SK-N-SH (cell line): ENCODE measurements around the gene CREB3. TPM values are rescaled to one million over a fixed set of nuclear protein-coding genes. Genes with fewer than 3 reads are reported as not detected.

Experiments
- CTCF ChIA-PET: fragments of 300-600, 350-600 bp; formaldehyde crosslinking; extraction: SDS; loops from one replicate; lab custom pipeline; 2021; lab: Yijun Ruan, JAX
- POLR2A ChIA-PET: fragments of 350-600 bp; sonication (Branson Sonifier 250); formaldehyde crosslinking; extraction: SDS; loops from one replicate; lab custom pipeline; 2020; ENCODE audit warnings: antibody characterized with exemption, inconsistent platforms; lab: Yijun Ruan, JAX
- DNase-seq: peaks from one replicate; pipeline ENCODE4 v3.0.0; 2012
- H2AFZ ChIP-seq: fragments of 200-600 bp; sonication (generic); 2 replicates; pipeline ENCODE4 v1.8.1; 2016; ENCODE audit warnings: antibody characterized with exemption, mild to moderate bottlenecking, low read depth
- H3F3A ChIP-seq: fragments of 200-600 bp; sonication (generic); replicated peaks from 2 replicates; pipeline ENCODE3; 2016; ENCODE audit warnings: antibody characterized with exemption, mild to moderate bottlenecking; ENCODE audit not compliant: insufficient read depth
- H3K27ac ChIP-seq, 2 experiments: fragments of 200-500 bp in 1 of 2; fragments of 200-600 bp in 1 of 2; sonication (Bioruptor generic) in 1 of 2; sonication (generic), shearing (Covaris generic) in 1 of 2; 2 replicates each; pipeline versions ENCODE4 v1.5.1 to v1.6.1; 2014 to 2016; ENCODE audit warnings: low read depth in 2 of 2, inconsistent platforms in 1 of 2, low read length in 1 of 2, mild to moderate bottlenecking in 1 of 2, mixed read lengths in 1 of 2
- H3K27me3 ChIP-seq: fragments of 200-600 bp; sonication (generic), shearing (Covaris generic); 2 replicates; pipeline ENCODE4 v1.6.1; 2016; ENCODE audit warnings: mixed run types; ENCODE audit not compliant: insufficient read depth
- H3K36me3 ChIP-seq, 2 experiments: fragments of 200-500 bp in 1 of 2; fragments of 200-600 bp in 1 of 2; sonication (Bioruptor generic) in 1 of 2; sonication (generic) in 1 of 2; replicated peaks in 1 of 2; 2 replicates each; pipeline versions ENCODE3 to v1.5.1; 2014 to 2016; ENCODE audit warnings: low read length in 1 of 2, mild to moderate bottlenecking in 1 of 2; ENCODE audit not compliant: insufficient read depth in 2 of 2, control insufficient read depth in 1 of 2
- H3K4me1 ChIP-seq, 2 experiments: fragments of 200-500 bp in 1 of 2; fragments of 200-600 bp in 1 of 2; sonication (Bioruptor generic) in 1 of 2; sonication (generic), shearing (Covaris generic) in 1 of 2; 2 replicates each; pipeline versions ENCODE4 v1.5.1 to v1.6.1; 2014 to 2016; ENCODE audit warnings: low read depth in 1 of 2, low read length in 1 of 2, mixed run types in 1 of 2; ENCODE audit not compliant: insufficient read depth in 2 of 2, control insufficient read depth in 1 of 2
- H3K4me2 ChIP-seq: fragments of 200-600 bp; sonication (generic), shearing (Covaris generic); 2 replicates; pipeline ENCODE4 v1.6.1; 2017; ENCODE audit warnings: mixed run types
- H3K4me3 ChIP-seq, 2 experiments: fragments of 200-500 bp in 1 of 2; fragments of 200-600 bp in 1 of 2; sonication (Bioruptor generic) in 1 of 2; sonication (generic), shearing (Covaris generic) in 1 of 2; 2 replicates each; pipeline versions ENCODE4 v1.5.1 to v1.8.1; 2014 to 2016; ENCODE audit warnings: low read depth in 2 of 2, inconsistent platforms in 1 of 2, low read length in 1 of 2, mild to moderate bottlenecking in 1 of 2, mixed read lengths in 1 of 2, moderate library complexity in 1 of 2
- H3K79me2 ChIP-seq: fragments of 200-600 bp; sonication (generic); 2 replicates; pipeline ENCODE4 v1.8.1; 2017; ENCODE audit warnings: mild to moderate bottlenecking; ENCODE audit not compliant: insufficient read depth
- H3K9ac ChIP-seq: fragments of 200-600 bp; sonication (generic); 2 replicates; pipeline ENCODE4 v1.6.1; 2017; ENCODE audit warnings: mixed run types
- H3K9me2 ChIP-seq: fragments of 200-600 bp; sonication (generic); 2 replicates; pipeline ENCODE4 v1.6.1; 2017; ENCODE audit warnings: mixed run types
- H3K9me3 ChIP-seq: fragments of 200-600 bp; sonication (generic); 2 replicates; pipeline ENCODE4 v1.6.1; 2017; ENCODE audit warnings: mixed run types, mild to moderate bottlenecking, moderate library complexity
- H4K20me1 ChIP-seq: fragments of 200-600 bp; sonication (generic); 2 replicates; pipeline ENCODE4 v1.6.1; 2017; ENCODE audit warnings: mild to moderate bottlenecking, mixed run types; ENCODE audit not compliant: insufficient read depth
- EZH2phosphoT487 ChIP-seq: fragments of 200-600 bp; sonication (generic); IDR thresholded peaks from 2 replicates; pipeline ENCODE4 v1.6.1; 2017; ENCODE audit warnings: low read depth, mixed run types, mild to moderate bottlenecking, antibody characterized with exemption, moderate library complexity, borderline replicate concordance
- FOXJ3 ChIP-seq: sonication (generic); formaldehyde crosslinking; IDR thresholded peaks from 2 replicates; pipeline ENCODE4 v1.5.1; 2020; ENCODE audit warnings: mild to moderate bottlenecking, missing genetic modification reagents
- FOXM1 ChIP-seq: IDR thresholded peaks from 2 replicates; pipeline ENCODE4 v1.4.0; 2012; ENCODE audit warnings: low read depth, mild to moderate bottlenecking
- GABPA ChIP-seq: IDR thresholded peaks from 2 replicates; pipeline ENCODE4 v1.4.0; 2012; ENCODE audit warnings: low read depth, mild to moderate bottlenecking
- GATA2 ChIP-seq: sonication (generic); formaldehyde crosslinking; IDR thresholded peaks from 2 replicates; pipeline ENCODE4 v1.5.0; 2020; ENCODE audit warnings: mild to moderate bottlenecking, missing genetic modification reagents
- MAX ChIP-seq: IDR thresholded peaks from 2 replicates; pipeline ENCODE4 v1.4.0; 2012; ENCODE audit warnings: low read depth
- MEF2A ChIP-seq: IDR thresholded peaks from 2 replicates; pipeline ENCODE4 v1.4.0; 2012; ENCODE audit warnings: low read depth, borderline replicate concordance
- MXI1 ChIP-seq: IDR thresholded peaks from 2 replicates; pipeline ENCODE4 v1.6.1; 2012; ENCODE audit warnings: mild to moderate bottlenecking, low read depth, low read length, improper control_type of control experiment
- NFIC ChIP-seq: IDR thresholded peaks from 2 replicates; pipeline ENCODE4 v1.4.0; 2012; ENCODE audit warnings: borderline replicate concordance
- NRF1 ChIP-seq: IDR thresholded peaks from 2 replicates; pipeline ENCODE4 v1.6.1; 2012; ENCODE audit warnings: low read depth, mild to moderate bottlenecking, low read length
- PBX3 ChIP-seq: IDR thresholded peaks from 2 replicates; pipeline ENCODE4; 2012
- RAD21 ChIP-seq: IDR thresholded peaks from 2 replicates; pipeline ENCODE4 v1.6.1; 2012; ENCODE audit warnings: mild to moderate bottlenecking, low read length
- RCOR1 ChIP-seq: fragments of 150-350 bp; IDR thresholded peaks from 2 replicates; pipeline ENCODE4 v1.6.1; 2017; ENCODE audit warnings: antibody characterized with exemption, low read length
- RXRA ChIP-seq: IDR thresholded peaks from 2 replicates; pipeline ENCODE4 v1.4.0; 2012; ENCODE audit warnings: low read depth, mild to moderate bottlenecking, borderline replicate concordance
- SIN3A ChIP-seq: IDR thresholded peaks from 2 replicates; pipeline ENCODE4 v1.6.1; 2012; ENCODE audit warnings: low read depth, mild to moderate bottlenecking, low read length, moderate library complexity, borderline replicate concordance
- TCF12 ChIP-seq: IDR thresholded peaks from 2 replicates; pipeline ENCODE4 v1.4.0; 2012
- TEAD4 ChIP-seq: IDR thresholded peaks from 2 replicates; pipeline ENCODE4 v1.4.0; 2012; ENCODE audit warnings: mild to moderate bottlenecking, borderline replicate concordance; ENCODE audit not compliant: insufficient read depth
- USF1 ChIP-seq: IDR thresholded peaks from 2 replicates; pipeline ENCODE4 v1.4.0; 2012; ENCODE audit warnings: low read depth, borderline replicate concordance
- ZBTB33 ChIP-seq: IDR thresholded peaks from 2 replicates; pipeline ENCODE4 v1.4.0; 2012; ENCODE audit warnings: low read depth, borderline replicate concordance
- WGBS: methylation state at CpG from one replicate; pipeline ENCODE4 v1.1.6; 2017; ENCODE audit warnings: low lambda C conversion rate; 5-methylcytosine and 5-hydroxymethylcytosine counted together
- polyA plus RNA-seq, 3 experiments: library from polyadenylated mRNA; depleted of rRNA; stranded (reverse); fragments of >200 nt; gene quantifications; 2 replicates each; pipeline ENCODE4 v1.2.3, GENCODE V29; 2012

Gene CREB3
- polyA plus RNA-seq, 1 of the 3 experiments (the other 2 are of a cell fraction) = 38.6 TPM

- H3K9me3 ChIP-seq = no peaks in the 10 kb centered on the region
- H3K79me2 ChIP-seq = no peaks in the 10 kb centered on the region
- H3K4me3 ChIP-seq = no peak overlapping the region
- ChIA-PET POLR2A (no interaction called here), CTCF (interaction anchor here (0.6 to 1.1 kb wide), 3 partner anchors 8 to 75 kb away, joined by 3 read pairs; no protein-coding TSS in a partner anchor)
- H3K9ac ChIP-seq = no peak overlapping the region
- DNase-seq = no peak
- no peak for TF ChIP-seq MXI1
- no peak for TF ChIP-seq GABPA
- TF ChIP-seq MAX = no peak
- no peak for TF ChIP-seq TEAD4
- TF ChIP-seq GATA2 = no peak
- TF ChIP-seq PBX3 = no peak
- TF ChIP-seq RXRA = no peak
- TF ChIP-seq FOXJ3 (CRISPR knock-in tag) = no peak
- TF ChIP-seq TCF12 = no peak
- no peak for TF ChIP-seq USF1
- no peak for TF ChIP-seq ZBTB33
- TF ChIP-seq RCOR1 = no peak
- TF ChIP-seq MEF2A = no peak
- no peak for TF ChIP-seq RAD21
- no peak for TF ChIP-seq EZH2phosphoT487
- H3K27me3 ChIP-seq = no peaks in the 10 kb centered on the region
- no peak overlapping the region for H2AFZ ChIP-seq
- H3K36me3 ChIP-seq = no peaks in the 10 kb centered on the region
- no peaks in the 10 kb centered on the region for H3F3A ChIP-seq
- H3K27ac ChIP-seq = no peak overlapping the region
- no peaks in the 10 kb centered on the region for H3K4me1 ChIP-seq
- H3K9me2 ChIP-seq = no peaks in the 10 kb centered on the region
- H3K4me2 ChIP-seq = no peak overlapping the region
- H4K20me1 ChIP-seq = no peaks in the 10 kb centered on the region
- 81% methylated on average over 2 of the region's 2 CpGs for WGBS
Measured at GRCh38 chr9:35781066-35781465, 48.6 kb downstream of the CREB3 start.

- no peaks in the 10 kb centered on the region for H3F3A ChIP-seq
- H3K79me2 ChIP-seq = no peaks in the 10 kb centered on the region
- no peaks in the 10 kb centered on the region for H3K4me1 ChIP-seq
- H3K4me3 ChIP-seq = no peak overlapping the region
- no peaks in the 10 kb centered on the region for H4K20me1 ChIP-seq
- H3K27me3 ChIP-seq = no peaks in the 10 kb centered on the region
- POLR2A ChIA-PET = no interaction called here
- no peaks in the 10 kb centered on the region for H3K36me3 ChIP-seq
- H3K4me2 ChIP-seq = no peak overlapping the region
- no peak overlapping the region for H3K9ac ChIP-seq
- CTCF ChIA-PET = no interaction called here
- H3K9me2 ChIP-seq = no peaks in the 10 kb centered on the region
- H3K27ac ChIP-seq = no peak overlapping the region
- no peak for TF ChIP-seq FOXM1
- TF ChIP-seq RAD21 = no peak
- TF ChIP-seq SIN3A = no peak
- TF ChIP-seq GATA2 = no peak
- TF ChIP-seq NFIC = no peak
- TF ChIP-seq ZBTB33 = no peak
- TF ChIP-seq NRF1 = no peak
- TF ChIP-seq, all 33 proteins: peak for 0
- Histone ChIP-seq H2AFZ (no peak overlapping the region), H3K9me3 (no peaks in the 10 kb centered on the region)
- DNase-seq = no peak
Measured at GRCh38 chr9:35783418-35783817, 51.0 kb downstream of the CREB3 start.
